Prostate gland (tissue), 2 donors: ENCODE data around the gene AGR2. TPM values are rescaled to one million over a fixed set of nuclear protein-coding genes. Genes with fewer than 3 reads are reported as not detected.

Experiments
- DNase-seq: peaks from one replicate; pipeline ENCODE4 v3.0.0-alpha.2; 2019; ENCODE audit warnings: low spot score
- H3K27ac ChIP-seq, 2 donors: fragments of 200-600 bp; sonication (generic); 2 replicates each; pipeline ENCODE4 v1.5.1; 2017 to 2019
- H3K27me3 ChIP-seq: fragments of 200-600 bp; sonication (generic); replicated peaks from 2 replicates; pipeline ENCODE4 v1.5.1; 2019; ENCODE audit not compliant: insufficient read depth
- H3K36me3 ChIP-seq, 2 donors: fragments of 200-600 bp; sonication (generic); 1 replicate in 1 of 2; 2 replicates in 1 of 2; pipeline versions ENCODE4 v1.5.1 to v1.8.1; 2017 to 2019
- H3K4me1 ChIP-seq: fragments of 200-600 bp; sonication (generic); replicated peaks from 2 replicates; pipeline ENCODE4 v1.5.1; 2019
- H3K4me3 ChIP-seq, 2 donors: fragments of 200-600 bp; sonication (generic); 2 replicates each; pipeline ENCODE4 v1.5.1; 2017 to 2019
- H3K9me3 ChIP-seq: fragments of 200-600 bp; sonication (generic); 2 replicates; pipeline ENCODE4 v1.5.1; 2017
- POLR2A ChIP-seq: fragments of 450-650 bp; IDR thresholded peaks from one replicate; pipeline ENCODE4 v1.6.1; 2016; ENCODE audit warnings: antibody characterized with exemption, mild to moderate bottlenecking
- POLR2AphosphoS5 ChIP-seq: sonication (generic); formaldehyde crosslinking; IDR thresholded peaks from one replicate; pipeline ENCODE4 v1.6.1; 2017; ENCODE audit warnings: antibody characterized with exemption
- WGBS: methylation state at CpG from one replicate; pipeline ENCODE4 v1.1.5; 2018; 5-methylcytosine and 5-hydroxymethylcytosine counted together
- intact Hi-C: fragments of 100-400 bp; cut with DNase I; formaldehyde crosslinking; loops from one replicate; pipeline ENCODE4 v1.14.2; 2022
- total RNA-seq, 2 donors: library from RNA; depleted of rRNA; stranded (reverse); fragments of >200 nt; gene quantifications; one replicate each; pipeline ENCODE4 v1.1.0, GENCODE V29; 2016
- TF ChIP-seq, protein P1 (sequence below), 4 experiments: fragments of 200-600 bp in 2 of 4; fragments of 450-650 bp in 2 of 4; sonication (generic) in 2 of 4; IDR thresholded peaks; 1 replicate in 3 of 4; 2 replicates in 1 of 4; pipeline ENCODE4 v1.5.1; 2016 to 2019; ENCODE audit warnings: antibody characterized with exemption in 4 of 4, mild to moderate bottlenecking in 2 of 4, moderate library complexity in 2 of 4

The AGR2 gene
- total RNA-seq, 2 donors from 2014 or later = 74.6 to 290 TPM

DNA sequence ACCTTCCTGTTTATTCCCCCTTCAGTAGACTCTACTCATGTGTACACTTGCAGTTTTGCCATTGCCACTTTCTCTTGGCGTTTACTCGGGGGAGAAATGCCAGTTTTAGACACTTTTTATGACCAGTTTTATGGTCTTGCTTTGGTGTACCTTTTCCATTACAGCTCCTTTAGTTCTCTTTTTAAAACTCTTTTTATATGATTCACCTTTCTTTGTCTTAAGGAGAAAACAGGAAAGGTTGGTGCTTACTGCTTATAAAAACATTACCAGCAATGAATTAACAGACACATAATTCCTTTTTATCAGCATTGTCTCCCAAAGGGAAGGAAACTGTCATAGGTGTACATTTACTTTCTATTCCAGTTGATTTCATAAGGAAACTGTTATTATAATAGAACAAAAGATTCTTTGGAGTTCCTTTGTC, 39.4 kb downstream of the AGR2 start:
- no peaks in the 10 kb centered on the region for H3K27me3 ChIP-seq
- no peaks in the 10 kb centered on the region for H3K36me3 ChIP-seq
- no peak overlapping the region for H3K4me3 ChIP-seq
- H3K9me3 ChIP-seq = no peaks in the 10 kb centered on the region
- no peak for TF ChIP-seq POLR2A
- peak; percentile 74 for TF ChIP-seq POLR2AphosphoS5
- peak overlapping the region; percentile 19 to 49 for H3K27ac ChIP-seq
- DNase-seq = peak; percentile 45
- peaks cover 6% of the 10 kb centered on the region for H3K4me1 ChIP-seq
- intact Hi-C loops = no loop called here
- 48% methylated on average over 2 of the region's 2 CpGs for WGBS

DNA sequence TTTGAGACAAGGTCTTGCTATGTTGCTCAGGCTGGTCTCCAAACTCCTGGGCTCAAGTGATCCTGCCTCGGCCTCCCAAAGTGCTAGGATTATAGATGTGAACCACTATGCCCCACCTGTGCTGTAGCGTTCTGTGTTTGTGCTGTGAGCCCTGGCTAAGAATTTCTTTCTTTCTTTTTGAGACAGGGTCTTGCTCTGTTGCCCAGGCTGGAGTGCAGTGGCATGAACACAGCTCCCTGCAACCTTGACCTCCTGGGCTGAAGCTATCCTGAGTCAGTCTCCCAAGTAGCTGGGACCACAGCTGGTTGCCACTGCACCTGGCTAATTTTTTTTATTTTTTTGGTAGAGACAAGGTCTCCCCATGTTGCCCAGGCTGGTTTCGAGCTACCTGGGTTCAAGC, 39.9 kb downstream of the AGR2 start:
- H3K4me3 ChIP-seq = no peak overlapping the region
- H3K9me3 ChIP-seq = no peaks in the 10 kb centered on the region
- peak overlapping the region; percentile 19 to 49 for H3K27ac ChIP-seq
- H3K36me3 ChIP-seq = no peaks in the 10 kb centered on the region
- WGBS = 81% methylated on average over 3 of the region's 3 CpGs
- DNase-seq = no peak
- no peaks in the 10 kb centered on the region for H3K27me3 ChIP-seq
- intact Hi-C loops = no loop called here
- TF ChIP-seq POLR2A = no peak
- peaks cover 6% of the 10 kb centered on the region for H3K4me1 ChIP-seq

DNA sequence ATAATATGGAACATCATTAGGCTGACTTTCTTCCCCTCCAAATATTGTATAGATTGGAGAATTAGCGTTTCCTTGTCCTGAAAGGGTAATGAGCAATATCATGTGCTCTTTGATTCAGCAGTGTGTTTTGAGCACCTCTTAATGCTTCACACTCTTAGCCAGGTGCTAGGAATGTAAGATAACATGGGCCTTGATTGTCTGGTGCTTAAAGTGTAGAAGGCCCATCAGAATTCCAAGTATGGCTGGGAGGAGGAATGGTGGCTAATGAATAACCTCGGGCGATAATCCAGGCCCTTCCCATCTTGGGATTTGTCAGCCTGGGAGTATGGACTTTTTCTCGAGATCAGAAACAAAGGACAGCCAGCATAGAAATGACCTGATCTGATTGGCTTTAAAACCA, 42.6 kb downstream of the AGR2 start:
- TF ChIP-seq POLR2AphosphoS5 (no peak), POLR2A (no peak)
- TF ChIP-seq, protein P1, sequence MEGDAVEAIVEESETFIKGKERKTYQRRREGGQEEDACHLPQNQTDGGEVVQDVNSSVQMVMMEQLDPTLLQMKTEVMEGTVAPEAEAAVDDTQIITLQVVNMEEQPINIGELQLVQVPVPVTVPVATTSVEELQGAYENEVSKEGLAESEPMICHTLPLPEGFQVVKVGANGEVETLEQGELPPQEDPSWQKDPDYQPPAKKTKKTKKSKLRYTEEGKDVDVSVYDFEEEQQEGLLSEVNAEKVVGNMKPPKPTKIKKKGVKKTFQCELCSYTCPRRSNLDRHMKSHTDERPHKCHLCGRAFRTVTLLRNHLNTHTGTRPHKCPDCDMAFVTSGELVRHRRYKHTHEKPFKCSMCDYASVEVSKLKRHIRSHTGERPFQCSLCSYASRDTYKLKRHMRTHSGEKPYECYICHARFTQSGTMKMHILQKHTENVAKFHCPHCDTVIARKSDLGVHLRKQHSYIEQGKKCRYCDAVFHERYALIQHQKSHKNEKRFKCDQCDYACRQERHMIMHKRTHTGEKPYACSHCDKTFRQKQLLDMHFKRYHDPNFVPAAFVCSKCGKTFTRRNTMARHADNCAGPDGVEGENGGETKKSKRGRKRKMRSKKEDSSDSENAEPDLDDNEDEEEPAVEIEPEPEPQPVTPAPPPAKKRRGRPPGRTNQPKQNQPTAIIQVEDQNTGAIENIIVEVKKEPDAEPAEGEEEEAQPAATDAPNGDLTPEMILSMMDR (IDR thresholded peaks at IDR 0.05) = no peak
- WGBS = 86% methylated on average over 4 of the region's 4 CpGs
- Histone ChIP-seq H3K27ac (no peak overlapping the region), H3K9me3 (no peaks in the 10 kb centered on the region), H3K4me3 (no peak overlapping the region), H3K36me3 (no peaks in the 10 kb centered on the region), H3K27me3 (no peaks in the 10 kb centered on the region), H3K4me1 (peaks cover 6% of the 10 kb centered on the region)
- intact Hi-C loops = no loop called here
- DNase-seq = no peak

DNA sequence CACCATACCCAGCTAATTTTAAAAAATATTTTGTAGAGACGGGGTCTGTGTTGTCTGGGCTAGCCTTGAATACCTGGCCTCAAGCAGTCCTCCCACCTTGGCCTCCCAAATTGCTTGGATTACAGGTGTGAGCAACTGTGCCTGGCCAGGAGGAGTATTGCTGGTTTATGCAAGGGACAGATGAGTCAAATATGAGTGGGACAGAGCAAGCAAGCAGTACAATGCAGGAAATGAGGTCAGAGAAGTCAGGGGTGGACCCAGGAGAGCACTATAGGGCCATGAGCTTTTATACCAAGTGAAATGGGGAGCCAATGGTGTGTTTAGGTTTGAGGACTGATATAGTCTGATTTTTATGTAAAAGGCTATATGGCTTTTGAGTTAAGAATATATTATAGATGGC, 45.0 kb downstream of the AGR2 start:
- WGBS = 100% methylated on average over 1 of the region's 1 CpG
- H3K9me3 ChIP-seq = no peaks in the 10 kb centered on the region
- no peaks in the 10 kb centered on the region for H3K36me3 ChIP-seq
- no peaks in the 10 kb centered on the region for H3K4me1 ChIP-seq
- no peak overlapping the region for H3K27ac ChIP-seq
- no peak for DNase-seq
- no peaks in the 10 kb centered on the region for H3K27me3 ChIP-seq
- H3K4me3 ChIP-seq = no peak overlapping the region
- TF ChIP-seq POLR2AphosphoS5 = no peak
- TF ChIP-seq POLR2A = no peak
- TF ChIP-seq, protein P1 (IDR thresholded peaks at IDR 0.05) = no peak
- intact Hi-C loops = no loop called here

DNA sequence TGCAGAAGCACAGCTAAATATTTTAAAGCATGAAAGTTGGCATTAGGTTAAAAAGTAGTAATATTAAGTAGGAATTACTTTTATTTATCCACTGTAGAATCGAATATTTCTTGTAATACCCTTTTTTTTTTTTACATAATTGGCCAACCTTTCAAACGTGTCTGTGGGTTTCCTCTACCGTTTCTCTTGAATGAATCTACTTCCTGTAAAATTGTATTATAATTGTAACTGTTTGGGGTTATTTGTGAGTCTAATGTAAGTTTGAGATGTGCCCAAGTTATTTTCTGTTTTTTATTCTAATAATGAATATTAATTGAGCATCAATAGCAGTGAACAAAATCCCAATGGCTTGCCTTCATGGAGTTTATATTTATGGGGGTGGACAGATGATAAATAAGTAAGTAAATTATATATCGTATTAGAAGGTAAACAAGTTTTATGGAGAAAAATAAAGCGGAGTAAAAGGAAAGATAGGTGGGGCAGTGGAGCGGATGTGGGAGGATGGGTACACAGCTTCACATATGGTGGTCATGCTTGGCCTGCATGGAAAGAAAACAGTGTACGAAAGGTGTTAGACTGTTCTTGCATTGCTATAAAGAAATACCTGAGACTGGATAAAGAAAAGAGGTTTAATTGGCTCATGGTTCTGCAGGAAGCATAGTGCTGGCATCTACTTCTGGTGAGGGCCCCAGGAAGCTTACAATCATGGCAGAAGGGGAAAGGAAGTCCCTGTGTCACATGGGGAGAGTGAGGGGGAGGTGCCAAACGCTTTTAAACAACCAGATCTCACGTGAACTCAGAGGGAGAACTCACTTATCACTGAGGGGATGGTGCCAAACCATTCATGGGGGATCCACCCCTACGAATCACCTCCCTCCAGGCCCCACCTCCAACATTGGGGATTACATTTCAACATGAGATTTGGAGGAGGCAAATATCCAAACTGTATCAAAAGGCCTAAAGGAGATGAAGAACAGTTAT, 45.9 kb downstream of the AGR2 start:
- 88% methylated on average over 10 of the region's 10 CpGs for WGBS
- Histone ChIP-seq H3K27me3 (no peaks in the 10 kb centered on the region), H3K4me1 (no peaks in the 10 kb centered on the region), H3K4me3 (no peak overlapping the region), H3K27ac (no peak overlapping the region), H3K36me3 (no peaks in the 10 kb centered on the region), H3K9me3 (no peaks in the 10 kb centered on the region)
- TF ChIP-seq, protein P1 (IDR thresholded peaks at IDR 0.05) = no peak
- no peak for TF ChIP-seq POLR2AphosphoS5
- TF ChIP-seq POLR2A = no peak
- DNase-seq = no peak
- intact Hi-C loops = no loop called here

DNA sequence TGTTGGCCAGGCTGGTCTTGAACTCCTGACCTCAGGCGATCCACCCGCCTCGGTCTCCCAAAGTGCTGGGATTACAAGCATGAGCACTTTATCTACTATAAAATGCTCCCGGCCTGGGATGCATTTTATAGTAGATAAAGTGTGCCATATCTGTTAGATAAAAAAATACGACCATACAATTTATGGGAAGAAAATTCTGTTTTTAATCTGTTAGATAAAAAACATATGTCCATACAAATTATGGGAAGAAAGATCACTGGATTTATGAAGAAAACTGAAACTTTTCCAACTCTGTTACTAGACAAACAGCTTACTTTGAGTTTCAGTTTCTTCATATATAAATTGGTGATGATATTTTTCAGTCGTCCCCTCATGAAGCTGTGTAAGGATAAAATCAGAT, 46.8 kb downstream of the AGR2 start:
- WGBS = 86% methylated on average over 6 of the region's 6 CpGs
- no peaks in the 10 kb centered on the region for H3K27me3 ChIP-seq
- intact Hi-C loops = no loop called here
- H3K27ac ChIP-seq = no peak overlapping the region
- TF ChIP-seq POLR2AphosphoS5 (no peak), POLR2A (no peak)
- TF ChIP-seq, protein P1 (IDR thresholded peaks at IDR 0.05) = no peak
- H3K4me1 ChIP-seq = no peaks in the 10 kb centered on the region
- DNase-seq = no peak
- no peaks in the 10 kb centered on the region for H3K9me3 ChIP-seq
- no peak overlapping the region for H3K4me3 ChIP-seq
- H3K36me3 ChIP-seq = no peaks in the 10 kb centered on the region
